MM.1S (cell line): ENCODE measurements around the gene POLR3B.

ENCODE experiments used
- CTCF ChIP-seq: fragments of 300-600 bp; sonication (generic); IDR thresholded peaks from 2 replicates; pipeline ENCODE4 v1.5.1; 2016; ENCODE audit warnings: antibody characterized with exemption, low read length, mixed read lengths
- EZH2 ChIP-seq: fragments of 300-600 bp; sonication (generic); optimal IDR thresholded peaks from 2 replicates; pipeline ENCODE3; 2017; ENCODE audit warnings: low read depth, mild to moderate bottlenecking, antibody characterized with exemption, low read length, mixed read lengths

GRCh38 chr12:106480251-106480650, 122.7 kb downstream of the POLR3B start:
- no peak for TF ChIP-seq CTCF
- TF ChIP-seq EZH2, result no peak
